ENCODE data around the gene DEDD.

Gene DEDD

GRCh38 chr1:161140755-161141400 lies 8.4 kb upstream of the DEDD start:
- no peak overlapping the region for H3K4me3 ChIP-seq (ENCODE audit: low read depth, low read length)
- H3K9ac ChIP-seq (ENCODE audit: low read depth, low read length): no peak overlapping the region
- H3K27ac ChIP-seq (ENCODE audit: low read depth, low read length): no peak overlapping the region
- H3K36me3 ChIP-seq (ENCODE audit: control insufficient read depth, insufficient read depth, low read length): no peaks in the 10 kb centered on the region
- H3K9me3 ChIP-seq (ENCODE audit: control insufficient read depth, insufficient read depth, low read length): no peaks in the 10 kb centered on the region
- no peaks in the 10 kb centered on the region for H3K27me3 ChIP-seq (ENCODE audit: control insufficient read depth, insufficient read depth, low read length)
- H3K4me1 ChIP-seq (ENCODE audit: control insufficient read depth, insufficient read depth, low read length): no peaks in the 10 kb centered on the region

GRCh38 chr1:161139766-161140165 lies 7.3 kb upstream of the DEDD start:
- no peak overlapping the region for H3K27ac ChIP-seq (ENCODE audit: low read depth, low read length)
- no peaks in the 10 kb centered on the region for H3K9me3 ChIP-seq (ENCODE audit: control insufficient read depth, insufficient read depth, low read length)
- no peak overlapping the region for H3K9ac ChIP-seq (ENCODE audit: low read depth, low read length)
- no peaks in the 10 kb centered on the region for H3K27me3 ChIP-seq (ENCODE audit: control insufficient read depth, insufficient read depth, low read length)
- H3K4me1 ChIP-seq (ENCODE audit: control insufficient read depth, insufficient read depth, low read length): no peaks in the 10 kb centered on the region
- no peak overlapping the region for H3K4me3 ChIP-seq (ENCODE audit: low read depth, low read length)
- no peaks in the 10 kb centered on the region for H3K36me3 ChIP-seq (ENCODE audit: control insufficient read depth, insufficient read depth, low read length)

- Histone ChIP-seq H3K27me3 (ENCODE audit: control insufficient read depth, insufficient read depth, low read length) (no peaks in the 10 kb centered on the region), H3K4me3 (ENCODE audit: low read depth, low read length) (no peak overlapping the region), H3K9ac (ENCODE audit: low read depth, low read length) (no peak overlapping the region), H3K9me3 (ENCODE audit: control insufficient read depth, insufficient read depth, low read length) (no peaks in the 10 kb centered on the region), H3K4me1 (ENCODE audit: control insufficient read depth, insufficient read depth, low read length) (no peaks in the 10 kb centered on the region), H3K27ac (ENCODE audit: low read depth, low read length) (no peak overlapping the region), H3K36me3 (ENCODE audit: control insufficient read depth, insufficient read depth, low read length) (no peaks in the 10 kb centered on the region)
Observed at GRCh38 chr1:161138431-161138830, 6.0 kb upstream of the DEDD start.

- H3K36me3 ChIP-seq (ENCODE audit: control insufficient read depth, insufficient read depth, low read length): no peaks in the 10 kb centered on the region
- H3K9ac ChIP-seq (ENCODE audit: low read depth, low read length): no peak overlapping the region
- H3K27me3 ChIP-seq (ENCODE audit: control insufficient read depth, insufficient read depth, low read length): no peaks in the 10 kb centered on the region
Observed at GRCh38 chr1:161137881-161138280, 5.4 kb upstream of the DEDD start.

GRCh38 chr1:161133220-161133740 lies 813 bp upstream of the DEDD start:
- Histone ChIP-seq H3K4me3 (ENCODE audit: low read depth, low read length) (peak overlapping the region; percentile 83), H3K27me3 (ENCODE audit: control insufficient read depth, insufficient read depth, low read length) (no peaks in the 10 kb centered on the region), H3K9me3 (ENCODE audit: control insufficient read depth, insufficient read depth, low read length) (no peaks in the 10 kb centered on the region), H3K9ac (ENCODE audit: low read depth, low read length) (peak overlapping the region; percentile 78), H3K27ac (ENCODE audit: low read depth, low read length) (peak overlapping the region; percentile 94), H3K4me1 (ENCODE audit: control insufficient read depth, insufficient read depth, low read length) (peaks cover 11% of the 10 kb centered on the region), H3K36me3 (ENCODE audit: control insufficient read depth, insufficient read depth, low read length) (peaks cover 23% of the 10 kb centered on the region)

More at GRCh38 chr1:161137881-161138280, 5.4 kb upstream of the DEDD start:
- H3K4me1 ChIP-seq (ENCODE audit: control insufficient read depth, insufficient read depth, low read length): no peaks in the 10 kb centered on the region
- H3K4me3 ChIP-seq (ENCODE audit: low read depth, low read length): no peak overlapping the region
- no peaks in the 10 kb centered on the region for H3K9me3 ChIP-seq (ENCODE audit: control insufficient read depth, insufficient read depth, low read length)
- no peak overlapping the region for H3K27ac ChIP-seq (ENCODE audit: low read depth, low read length)

- H3K4me3 ChIP-seq (ENCODE audit: low read depth, low read length): peak overlapping the region; percentile 83
- peak overlapping the region; percentile 78 for H3K9ac ChIP-seq (ENCODE audit: low read depth, low read length)
- peaks cover 11% of the 10 kb centered on the region for H3K4me1 ChIP-seq (ENCODE audit: control insufficient read depth, insufficient read depth, low read length)
- H3K36me3 ChIP-seq (ENCODE audit: control insufficient read depth, insufficient read depth, low read length): peaks cover 38% of the 10 kb centered on the region
- no peaks in the 10 kb centered on the region for H3K9me3 ChIP-seq (ENCODE audit: control insufficient read depth, insufficient read depth, low read length)
- peak overlapping the region; percentile 94 for H3K27ac ChIP-seq (ENCODE audit: low read depth, low read length)
- H3K27me3 ChIP-seq (ENCODE audit: control insufficient read depth, insufficient read depth, low read length): no peaks in the 10 kb centered on the region
Observed at GRCh38 chr1:161131523-161132409, 701 bp downstream of the DEDD start.

GRCh38 chr1:161130266-161130665 lies 2.2 kb downstream of the DEDD start:
- Histone ChIP-seq H3K4me1 (ENCODE audit: control insufficient read depth, insufficient read depth, low read length) (peaks cover 11% of the 10 kb centered on the region), H3K36me3 (ENCODE audit: control insufficient read depth, insufficient read depth, low read length) (peaks cover 48% of the 10 kb centered on the region), H3K27me3 (ENCODE audit: control insufficient read depth, insufficient read depth, low read length) (no peaks in the 10 kb centered on the region), H3K9ac (ENCODE audit: low read depth, low read length) (no peak overlapping the region), H3K9me3 (ENCODE audit: control insufficient read depth, insufficient read depth, low read length) (no peaks in the 10 kb centered on the region), H3K4me3 (ENCODE audit: low read depth, low read length) (0 out of 2 replicates have a peak overlapping the region, but pooled peaks have one; percentile 83), H3K27ac (ENCODE audit: low read depth, low read length) (no peak overlapping the region)

GRCh38 chr1:161128591-161129420 lies 3.7 kb downstream of the DEDD start:
- H3K9me3 ChIP-seq (ENCODE audit: control insufficient read depth, insufficient read depth, low read length): no peaks in the 10 kb centered on the region
- no peak overlapping the region for H3K9ac ChIP-seq (ENCODE audit: low read depth, low read length)
- no peak overlapping the region for H3K4me3 ChIP-seq (ENCODE audit: low read depth, low read length)
- H3K36me3 ChIP-seq (ENCODE audit: control insufficient read depth, insufficient read depth, low read length): peaks cover 63% of the 10 kb centered on the region
- H3K27ac ChIP-seq (ENCODE audit: low read depth, low read length): no peak overlapping the region
- no peaks in the 10 kb centered on the region for H3K27me3 ChIP-seq (ENCODE audit: control insufficient read depth, insufficient read depth, low read length)
- H3K4me1 ChIP-seq (ENCODE audit: control insufficient read depth, insufficient read depth, low read length): peaks cover 11% of the 10 kb centered on the region

GRCh38 chr1:161127649-161128048 lies 4.8 kb downstream of the DEDD start:
- Histone ChIP-seq H3K27ac (ENCODE audit: low read depth, low read length) (no peak overlapping the region), H3K36me3 (ENCODE audit: control insufficient read depth, insufficient read depth, low read length) (peaks cover 72% of the 10 kb centered on the region), H3K4me1 (ENCODE audit: control insufficient read depth, insufficient read depth, low read length) (peaks cover 11% of the 10 kb centered on the region), H3K27me3 (ENCODE audit: control insufficient read depth, insufficient read depth, low read length) (no peaks in the 10 kb centered on the region), H3K9me3 (ENCODE audit: control insufficient read depth, insufficient read depth, low read length) (no peaks in the 10 kb centered on the region), H3K9ac (ENCODE audit: low read depth, low read length) (no peak overlapping the region), H3K4me3 (ENCODE audit: low read depth, low read length) (no peak overlapping the region)

- Histone ChIP-seq H3K9ac (ENCODE audit: low read depth, low read length) (no peak overlapping the region), H3K27me3 (ENCODE audit: control insufficient read depth, insufficient read depth, low read length) (no peaks in the 10 kb centered on the region), H3K27ac (ENCODE audit: low read depth, low read length) (no peak overlapping the region), H3K4me1 (ENCODE audit: control insufficient read depth, insufficient read depth, low read length) (peaks cover 13% of the 10 kb centered on the region), H3K36me3 (ENCODE audit: control insufficient read depth, insufficient read depth, low read length) (peaks cover 76% of the 10 kb centered on the region), H3K9me3 (ENCODE audit: control insufficient read depth, insufficient read depth, low read length) (no peaks in the 10 kb centered on the region), H3K4me3 (ENCODE audit: low read depth, low read length) (no peak overlapping the region)
Observed at GRCh38 chr1:161122967-161123366, 9.5 kb downstream of the DEDD start.

Data from HUES48 (cell line).